HG02763 (cell line): Measurements from ENCODE around the gene GPRIN1.
"Not testable (repeated sequence)": the region's sequence is repeated elsewhere in the genome, so short reads cannot be mapped to it uniquely, and the experiment has no call there.

Experiments
- ATAC-seq: cut with Tn5 transposase; IDR thresholded peaks from one replicate; pipeline ENCODE4 v1.9.1; 2021; ENCODE audit warnings: mild to moderate bottlenecking, moderate library complexity; ENCODE audit not compliant: unreplicated experiment

The GPRIN1 gene

GRCh38 chr5:176599749-176600430, 10.1 kb downstream of the GPRIN1 start:
- ATAC-seq, result not testable (repeated sequence)

- ATAC-seq, result no peak
Measured at GRCh38 chr5:176597417-176598389, 12.3 kb downstream of the GPRIN1 start.

GRCh38 chr5:176596689-176597416, 13.1 kb downstream of the GPRIN1 start:
- no peak for ATAC-seq

- no peak for ATAC-seq
Measured at GRCh38 chr5:176596069-176596644, 13.8 kb downstream of the GPRIN1 start.

GRCh38 chr5:176595386-176595943, 14.5 kb downstream of the GPRIN1 start:
- ATAC-seq, result no peak

GRCh38 chr5:176594554-176594953, 15.4 kb downstream of the GPRIN1 start:
- no peak for ATAC-seq

GRCh38 chr5:176593273-176593869, 16.6 kb downstream of the GPRIN1 start:
- ATAC-seq, result no peak

GRCh38 chr5:176592573-176592972, 17.4 kb downstream of the GPRIN1 start:
- ATAC-seq, result no peak

GRCh38 chr5:176591667-176592066, 18.3 kb downstream of the GPRIN1 start:
- ATAC-seq, result not testable (repeated sequence)

GRCh38 chr5:176590035-176590717, 19.8 kb downstream of the GPRIN1 start:
- no peak for ATAC-seq

GRCh38 chr5:176589039-176589769, 20.8 kb downstream of the GPRIN1 start:
- no peak for ATAC-seq

GRCh38 chr5:176588297-176588696, 21.7 kb downstream of the GPRIN1 start:
- no peak for ATAC-seq

- no peak for ATAC-seq
Measured at GRCh38 chr5:176587398-176587797, 22.6 kb downstream of the GPRIN1 start.

- no peak for ATAC-seq
Measured at GRCh38 chr5:176583076-176583475, 26.9 kb downstream of the GPRIN1 start.

GRCh38 chr5:176581361-176581760, 28.6 kb downstream of the GPRIN1 start:
- ATAC-seq, result no peak

- ATAC-seq, result no peak
Measured at GRCh38 chr5:176579323-176579722, 30.6 kb downstream of the GPRIN1 start.

- ATAC-seq, result no peak
Measured at GRCh38 chr5:176578391-176578808, 31.6 kb downstream of the GPRIN1 start.

- no peak for ATAC-seq
Measured at GRCh38 chr5:176577312-176578176, 32.4 kb downstream of the GPRIN1 start.
